GM10266 (cell line): ENCODE data around the gene TCERG1L.

Experiments used
- DNase-seq: peaks from one replicate; pipeline ENCODE4 v3.0.0; 2012; ENCODE audit errors: extremely low spot score
- TF ChIP-seq, protein P1 (sequence below): IDR thresholded peaks from 2 replicates; pipeline ENCODE4 v1.5.1; 2012; ENCODE audit warnings: mild to moderate bottlenecking, low read depth; ENCODE audit not compliant: control insufficient read depth, insufficient read depth; ENCODE audit errors: missing control alignments

TCERG1L gene

DNA sequence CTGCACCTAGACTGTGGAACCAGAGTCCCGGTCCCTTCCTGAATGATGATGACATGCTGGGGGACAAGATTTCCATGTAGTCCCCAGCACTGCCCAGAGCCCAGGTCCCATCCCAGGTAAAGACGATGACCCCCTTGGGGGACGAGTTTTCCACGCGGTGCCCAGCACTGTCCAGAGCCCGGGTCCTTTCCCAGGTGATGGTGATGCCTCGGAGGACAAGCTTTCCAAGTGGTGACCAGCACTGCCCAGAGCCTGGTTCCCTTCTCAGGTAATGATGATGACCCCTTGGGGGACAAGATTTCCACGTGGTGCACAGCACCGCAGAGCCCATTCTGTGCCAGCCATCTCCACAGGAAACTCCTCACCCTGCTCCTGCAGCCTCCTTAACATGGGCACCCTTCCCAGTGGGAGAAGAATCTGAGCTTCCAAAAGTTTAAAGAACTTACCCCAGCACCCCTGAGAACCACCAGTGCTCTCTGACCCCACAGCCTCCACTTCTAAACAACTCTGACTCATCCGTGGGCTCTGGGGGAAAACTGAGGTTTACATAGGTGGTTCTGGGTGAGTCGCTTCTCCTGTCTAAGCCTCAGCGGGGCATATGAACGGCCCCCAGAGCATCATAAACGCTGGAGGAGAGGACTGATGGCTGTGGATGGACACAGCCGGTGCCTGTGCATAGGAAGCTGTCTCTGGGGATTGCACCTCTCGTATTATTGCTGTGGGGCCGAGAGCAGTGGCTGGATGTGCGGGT is 233.2 kb downstream of the TCERG1L start:
- TF ChIP-seq, protein P1, sequence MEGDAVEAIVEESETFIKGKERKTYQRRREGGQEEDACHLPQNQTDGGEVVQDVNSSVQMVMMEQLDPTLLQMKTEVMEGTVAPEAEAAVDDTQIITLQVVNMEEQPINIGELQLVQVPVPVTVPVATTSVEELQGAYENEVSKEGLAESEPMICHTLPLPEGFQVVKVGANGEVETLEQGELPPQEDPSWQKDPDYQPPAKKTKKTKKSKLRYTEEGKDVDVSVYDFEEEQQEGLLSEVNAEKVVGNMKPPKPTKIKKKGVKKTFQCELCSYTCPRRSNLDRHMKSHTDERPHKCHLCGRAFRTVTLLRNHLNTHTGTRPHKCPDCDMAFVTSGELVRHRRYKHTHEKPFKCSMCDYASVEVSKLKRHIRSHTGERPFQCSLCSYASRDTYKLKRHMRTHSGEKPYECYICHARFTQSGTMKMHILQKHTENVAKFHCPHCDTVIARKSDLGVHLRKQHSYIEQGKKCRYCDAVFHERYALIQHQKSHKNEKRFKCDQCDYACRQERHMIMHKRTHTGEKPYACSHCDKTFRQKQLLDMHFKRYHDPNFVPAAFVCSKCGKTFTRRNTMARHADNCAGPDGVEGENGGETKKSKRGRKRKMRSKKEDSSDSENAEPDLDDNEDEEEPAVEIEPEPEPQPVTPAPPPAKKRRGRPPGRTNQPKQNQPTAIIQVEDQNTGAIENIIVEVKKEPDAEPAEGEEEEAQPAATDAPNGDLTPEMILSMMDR: no peak
- DNase-seq: no peak

DNA sequence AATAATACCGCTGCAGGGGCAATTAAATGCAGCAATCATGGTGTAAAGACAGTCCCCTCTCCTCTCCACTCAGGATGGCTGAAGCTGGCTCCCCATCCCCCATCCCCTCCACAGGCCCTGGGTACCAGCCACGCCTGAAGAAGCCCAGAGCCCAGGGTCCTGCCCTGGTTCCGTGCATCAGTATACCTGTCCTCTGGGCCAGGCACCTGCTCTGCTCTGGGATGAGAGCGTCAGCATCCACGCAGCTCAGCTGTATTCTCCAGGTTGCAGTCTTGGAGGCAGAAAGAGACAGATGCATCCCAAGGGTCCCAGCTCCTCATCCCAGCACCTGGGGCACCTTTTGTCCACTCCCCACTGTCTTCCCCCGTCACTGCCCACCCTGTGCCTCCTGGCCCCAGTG is 233.8 kb downstream of the TCERG1L start:
- no peak for DNase-seq
- TF ChIP-seq, protein P1: no peak

DNA sequence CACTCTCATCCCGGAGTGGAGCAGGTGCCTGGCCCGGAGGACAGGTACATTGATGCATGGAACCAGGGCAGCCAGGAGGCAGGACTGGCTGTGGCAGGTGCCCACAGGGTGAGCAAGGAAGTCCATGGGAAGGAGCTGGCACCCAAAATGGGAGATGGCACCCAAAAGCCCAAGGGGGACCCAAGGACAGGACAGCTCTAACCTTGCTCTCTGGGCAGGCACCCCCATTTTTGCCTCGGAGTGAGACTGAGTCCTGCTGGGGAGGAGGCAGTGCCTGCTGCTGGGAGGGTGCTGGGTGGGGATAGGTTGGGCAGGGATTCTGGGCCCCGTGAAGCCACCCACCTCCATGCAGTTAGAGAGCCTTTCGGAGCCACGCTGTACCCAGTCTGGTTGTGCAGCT is 234.5 kb downstream of the TCERG1L start:
- TF ChIP-seq, protein P1: no peak

DNA sequence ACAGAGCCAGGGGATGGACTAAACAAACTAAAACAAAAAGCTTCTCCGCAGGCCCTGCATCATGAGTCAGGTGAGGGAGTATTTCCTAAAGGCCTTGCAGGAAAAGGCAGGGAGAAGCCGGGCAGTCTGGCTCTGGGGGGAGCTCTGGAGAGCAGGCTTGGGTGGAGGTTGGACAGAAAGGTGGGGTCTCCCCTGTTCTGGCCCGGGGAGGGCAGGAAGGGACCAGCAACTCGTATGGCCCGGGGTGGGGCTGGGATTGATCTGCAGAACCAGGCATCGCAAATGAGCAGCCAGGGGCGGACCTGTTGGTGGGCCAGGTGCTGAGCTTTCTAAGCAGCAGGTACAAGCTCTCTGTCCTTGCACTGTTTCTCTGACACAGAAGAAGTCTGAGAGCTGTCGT is 235.2 kb downstream of the TCERG1L start:
- DNase-seq: no peak
- TF ChIP-seq, protein P1: no peak

More for the DNA sequence above, 234.5 kb downstream of the TCERG1L start:
- no peak for DNase-seq

DNA sequence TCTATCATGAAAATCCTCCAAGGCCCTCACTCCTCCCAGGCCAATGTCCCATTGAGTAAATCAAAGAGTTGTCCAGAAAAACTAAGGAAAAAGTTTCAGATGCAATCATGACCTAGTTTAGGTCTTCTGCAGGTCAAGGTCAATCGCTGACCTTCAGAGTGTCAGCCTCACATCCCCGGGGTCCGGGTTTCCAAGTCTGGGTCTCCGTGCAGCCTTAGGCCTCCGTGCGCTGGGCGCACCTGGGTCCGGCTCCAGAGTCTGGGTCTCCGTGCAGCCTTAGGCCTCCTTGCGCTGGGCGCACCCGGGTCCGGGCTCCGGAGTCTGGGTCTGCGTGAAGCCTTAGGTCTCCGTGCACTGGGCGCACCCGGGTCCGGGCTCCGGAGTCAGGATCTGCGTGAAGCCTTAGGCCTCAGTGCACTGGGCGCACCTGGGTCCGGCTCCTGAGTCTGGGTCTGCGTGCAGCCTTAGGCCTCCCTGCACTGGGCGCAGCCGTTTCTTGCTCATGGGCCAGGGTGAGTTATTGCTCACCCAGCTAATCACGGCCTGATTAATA is 236.2 kb downstream of the TCERG1L start:
- TF ChIP-seq, protein P1: no peak
- no peak for DNase-seq

DNA sequence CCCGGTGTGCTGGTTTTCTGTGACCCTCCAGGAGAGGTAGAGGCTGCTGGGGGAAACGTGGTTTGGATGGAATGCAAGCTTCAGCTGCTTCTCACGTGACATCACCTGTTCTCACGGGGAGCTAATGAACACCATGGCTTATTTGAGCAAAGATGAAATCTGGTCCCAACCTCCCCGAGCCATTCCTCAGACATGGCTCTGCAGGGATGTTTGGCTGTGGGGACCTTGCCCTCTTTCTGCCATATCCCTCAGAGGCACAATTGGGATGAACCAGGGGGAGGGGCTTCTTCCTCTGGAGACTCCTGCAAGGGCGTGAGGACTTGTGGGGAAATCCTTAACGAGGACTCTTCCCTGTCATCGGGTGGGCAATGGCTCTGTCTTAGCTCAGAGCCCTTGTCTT is 236.8 kb downstream of the TCERG1L start:
- TF ChIP-seq, protein P1: no peak
- no peak for DNase-seq

DNA sequence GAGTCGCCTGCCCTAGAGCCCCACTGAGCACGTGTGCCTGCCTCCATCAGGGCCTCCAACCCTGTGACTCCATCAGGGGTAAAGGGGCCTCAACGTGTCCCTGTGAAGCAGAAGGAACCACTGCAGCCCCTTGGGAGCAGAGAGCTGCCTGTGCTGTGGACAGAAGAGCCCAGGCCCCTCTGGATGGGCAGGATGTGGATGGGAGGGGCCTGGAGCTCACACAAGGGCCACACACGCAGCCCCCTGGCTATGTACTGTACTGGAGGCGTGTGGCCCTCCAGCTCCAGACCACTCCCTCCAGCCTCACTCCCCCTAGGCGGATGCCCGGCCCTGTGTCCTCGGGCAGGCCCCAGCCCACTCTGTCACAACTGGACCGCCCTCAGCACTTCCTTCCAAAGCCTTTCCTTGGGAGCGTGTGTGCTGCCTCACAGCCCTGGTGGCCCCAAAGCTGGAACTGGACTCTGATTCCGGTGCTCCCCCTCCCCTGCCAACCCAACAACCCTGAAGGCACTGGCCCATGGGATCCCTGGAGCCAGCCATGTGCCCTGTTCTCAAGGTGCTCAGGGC is 238.0 kb downstream of the TCERG1L start:
- no peak for DNase-seq
- TF ChIP-seq, protein P1: no peak
